Measurements from ENCODE around the gene NAV2.

NAV2 gene

GRCh38 chr11:20161230-20161918 lies 448.7 kb downstream of the NAV2 start:
- no peak for TF ChIP-seq ZNF274 (IDR thresholded peaks at IDR 0.05; ENCODE audit: low read depth, low read length)
- no peak overlapping the region for H3K4me3 ChIP-seq (ENCODE audit: low read length)

GRCh38 chr11:20161923-20162744 lies 449.5 kb downstream of the NAV2 start:
- no peak for TF ChIP-seq ZNF274 (IDR thresholded peaks at IDR 0.05; ENCODE audit: low read depth, low read length)
- H3K4me3 ChIP-seq (ENCODE audit: low read length) = no peak overlapping the region

GRCh38 chr11:20162824-20163782 lies 450.5 kb downstream of the NAV2 start:
- no peak for TF ChIP-seq ZNF274 (IDR thresholded peaks at IDR 0.05; ENCODE audit: low read depth, low read length)
- no peak overlapping the region for H3K4me3 ChIP-seq (ENCODE audit: low read length)

GRCh38 chr11:20163783-20164481 lies 451.3 kb downstream of the NAV2 start:
- no peak for TF ChIP-seq ZNF274 (IDR thresholded peaks at IDR 0.05; ENCODE audit: low read depth, low read length)
- no peak overlapping the region for H3K4me3 ChIP-seq (ENCODE audit: low read length)
